Renal pelvis (tissue), 4 donors: ENCODE results near the gene DNASE1. TPM values are rescaled to one million over a fixed set of nuclear protein-coding genes. Genes with fewer than 3 reads are reported as not detected.
"Not testable (repeated sequence)": the region's sequence is repeated elsewhere in the genome, so short reads cannot be mapped to it uniquely, and the experiment has no call there.

Experiments used
- DNase-seq: peaks from one replicate; pipeline ENCODE4 v3.0.0-alpha.2; 2013
- polyA plus RNA-seq, 3 donors: library from polyadenylated mRNA; unstranded; fragments of 120-200 nt; gene quantifications; one replicate each; pipeline ENCODE4 v1.2.1, GENCODE V29; 2013; ENCODE audit not compliant: insufficient read length in 3 of 3

The DNASE1 gene
- polyA plus RNA-seq, 3 donors, result 30.0 to 42.2 (median 40.1) TPM

DNA sequence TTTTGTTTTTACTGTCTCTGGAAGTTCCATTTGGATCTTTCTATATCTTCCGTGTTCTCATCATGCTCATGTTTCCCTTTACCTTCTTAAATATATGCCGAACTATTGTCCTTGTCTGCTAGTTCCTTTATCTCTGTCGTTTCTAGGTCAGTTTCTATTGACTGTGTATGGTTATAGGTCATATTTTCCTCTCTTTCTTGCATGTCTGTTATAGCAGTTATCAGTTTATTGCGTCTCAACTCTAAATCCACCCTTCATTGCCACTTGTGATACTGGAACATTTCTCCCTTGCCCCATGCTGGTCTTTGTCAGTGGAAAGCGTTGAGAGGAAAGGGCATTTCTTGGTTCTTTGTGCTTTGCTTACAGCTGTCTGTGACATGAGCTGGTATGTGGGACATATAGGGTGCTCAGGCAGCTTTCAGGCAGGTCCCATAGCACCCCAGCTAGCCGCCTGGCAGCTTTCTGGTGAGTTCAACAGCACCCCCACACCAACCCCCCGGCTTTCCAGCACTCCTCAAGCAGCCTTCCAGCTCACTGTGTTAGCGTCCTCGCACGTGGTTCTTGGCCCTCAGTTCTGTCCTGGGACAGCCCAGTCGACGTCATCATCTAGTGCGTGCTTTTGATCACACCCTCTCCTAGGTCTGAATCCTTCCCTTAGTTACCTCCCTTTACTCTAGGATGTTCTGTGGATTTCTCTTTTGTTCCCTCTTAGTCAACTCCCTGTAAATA is 15.4 kb upstream of the DNASE1 start:
- DNase-seq, result no peak

DNA sequence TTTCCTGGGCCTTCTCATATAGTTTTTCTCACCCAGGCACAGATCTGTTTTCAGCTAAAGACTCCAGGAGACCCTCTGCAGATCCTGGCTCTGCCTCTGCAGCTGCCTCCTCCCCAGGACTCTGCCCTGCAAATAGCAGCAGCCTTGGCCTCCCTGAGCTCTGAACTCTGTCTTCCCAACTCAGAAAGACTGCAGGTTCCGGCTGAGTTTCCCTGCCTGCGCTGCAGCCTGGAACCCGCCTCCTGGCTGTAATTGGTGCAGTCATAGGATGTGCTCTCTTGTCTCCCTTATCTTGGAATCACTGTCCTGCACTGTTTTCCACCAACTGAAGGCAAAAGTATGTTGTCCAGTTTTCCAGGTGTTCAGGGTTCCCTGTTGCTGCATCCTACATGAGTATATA is 14.3 kb upstream of the DNASE1 start:
- DNase-seq, result no peak

DNA sequence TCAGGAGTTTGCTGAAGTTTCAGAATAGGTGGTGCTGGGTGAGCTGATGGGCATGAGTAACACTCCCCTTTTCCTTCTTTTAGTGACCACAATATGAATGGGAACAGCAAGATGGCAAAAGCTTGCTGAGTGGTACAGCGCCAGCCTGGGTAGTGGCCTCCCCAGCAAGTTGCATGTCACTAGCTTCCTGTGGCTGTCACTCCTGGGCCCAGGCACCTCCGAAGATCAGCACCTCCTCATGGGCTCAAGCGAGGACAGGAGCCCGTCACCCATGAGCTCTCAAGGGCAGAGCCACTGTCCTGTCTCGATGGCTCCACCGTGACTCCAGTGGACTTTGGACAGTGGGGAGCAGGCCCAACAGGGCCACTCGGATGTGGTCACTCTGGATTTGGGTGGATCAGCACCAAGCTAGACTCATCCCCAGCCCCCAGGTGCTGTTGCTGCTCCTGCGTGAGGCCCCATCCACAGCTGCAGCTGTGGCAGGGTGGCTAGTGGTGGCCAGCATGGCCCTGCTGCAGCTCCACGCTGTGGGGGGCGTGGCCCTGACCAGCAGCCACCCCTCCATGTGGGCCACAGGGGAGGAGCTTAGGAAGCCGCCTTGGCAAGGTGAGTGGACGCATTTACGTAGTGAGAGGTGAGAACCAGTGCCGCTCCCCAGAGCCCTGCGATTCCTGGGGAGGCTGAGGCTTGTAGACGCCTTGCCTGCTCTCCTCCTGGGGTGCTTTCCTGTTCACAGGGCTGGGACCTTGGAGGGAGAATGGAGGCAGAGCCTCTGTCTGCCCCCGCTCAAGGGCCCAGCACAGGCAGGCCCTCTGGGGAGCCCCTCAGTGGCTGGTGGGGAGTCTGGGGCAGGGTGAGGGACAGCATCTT is 13.6 kb upstream of the DNASE1 start:
- no peak for DNase-seq

DNA sequence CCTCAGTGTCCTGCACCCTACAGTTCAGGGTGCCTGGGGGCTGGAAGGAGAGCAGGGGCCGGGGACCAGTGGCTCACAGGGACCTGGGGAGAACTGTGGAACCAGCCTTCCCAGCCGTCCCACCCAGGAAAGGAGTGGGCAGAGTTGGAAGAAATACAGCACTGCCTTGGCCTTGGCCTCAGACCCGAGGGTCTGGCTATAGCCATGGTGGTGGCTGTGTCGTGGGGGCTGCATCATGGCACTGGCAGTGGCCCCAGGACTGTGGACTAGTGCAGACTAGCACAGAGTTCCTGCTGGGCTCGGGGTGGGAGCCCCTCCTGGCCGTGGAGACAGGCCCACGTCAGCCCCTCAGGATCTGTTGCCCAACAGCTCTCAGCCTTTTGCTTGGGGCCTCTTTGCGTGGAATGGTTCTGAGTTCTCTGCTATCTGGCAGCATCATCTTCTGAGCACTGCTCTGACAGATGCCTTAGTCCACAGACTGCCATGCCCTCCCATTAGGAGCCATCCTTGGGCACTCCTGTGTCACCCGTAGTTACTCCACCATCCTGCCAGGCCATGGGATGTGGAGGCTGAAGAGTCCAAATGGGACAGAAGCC is 12.6 kb upstream of the DNASE1 start:
- no peak for DNase-seq

DNA sequence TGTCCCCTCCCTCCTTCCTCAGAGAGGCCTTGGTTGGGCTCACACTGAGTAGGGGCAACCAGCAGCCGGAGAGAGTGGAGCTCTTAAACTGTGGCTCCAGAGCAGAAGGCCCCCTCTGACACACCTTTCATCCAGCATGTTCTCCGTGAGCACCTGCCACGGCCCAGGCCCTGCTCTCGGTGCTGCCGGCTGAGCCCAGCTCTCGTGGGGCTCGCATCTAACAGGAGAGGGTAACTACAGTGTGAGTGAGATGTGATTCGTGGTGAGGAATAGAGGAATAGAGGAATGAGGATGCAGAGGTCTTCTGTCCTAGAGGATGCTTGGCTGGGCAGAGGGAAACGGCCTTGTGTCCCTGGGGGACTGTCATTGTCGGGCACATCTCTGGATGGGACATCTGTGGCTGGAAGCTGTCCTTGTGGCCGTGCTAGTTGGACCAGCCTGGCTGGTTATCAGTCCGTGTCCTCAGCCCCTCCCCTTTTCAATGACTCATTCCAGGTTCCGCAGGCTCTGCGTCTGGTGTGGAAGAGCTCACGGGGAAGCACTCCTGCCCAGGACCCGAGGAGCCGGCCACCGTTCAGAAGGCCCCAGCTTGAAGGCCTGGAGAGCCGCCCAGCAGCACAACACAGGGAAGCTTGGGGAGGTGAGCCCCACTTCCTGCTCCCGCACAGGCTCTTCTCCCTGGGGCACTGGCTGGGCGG is 11.9 kb upstream of the DNASE1 start:
- DNase-seq, result no peak

DNA sequence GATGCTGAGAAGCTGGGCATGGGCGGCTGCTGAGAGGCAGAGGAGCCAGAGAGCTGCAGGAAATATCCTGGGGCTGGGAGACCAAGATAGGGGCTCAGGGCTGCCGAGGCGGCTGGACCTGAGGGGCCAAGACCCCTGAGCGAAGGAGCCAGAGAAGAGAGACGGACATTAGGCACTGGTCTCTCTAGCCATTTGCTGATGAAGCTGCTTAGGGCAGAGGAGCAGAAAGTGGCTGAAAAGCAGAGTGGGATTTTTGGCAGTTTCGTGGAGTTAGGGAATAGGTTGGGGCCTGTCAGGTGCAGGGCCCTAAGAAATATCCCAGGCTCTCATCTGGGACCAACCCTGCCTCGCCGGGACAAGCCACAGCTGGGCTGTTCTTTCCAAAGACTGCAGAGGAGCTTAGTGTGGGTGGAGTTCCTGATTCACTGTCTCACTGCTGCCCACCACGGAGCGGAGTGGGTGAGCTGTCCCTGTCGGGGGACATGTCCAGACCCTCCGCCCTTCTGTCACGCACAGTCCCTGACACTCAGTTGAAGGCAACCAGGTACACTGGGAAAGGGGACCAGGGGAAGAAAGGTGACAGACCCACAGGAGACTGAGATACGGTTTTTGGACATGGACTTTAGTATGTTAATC is 11.3 kb upstream of the DNASE1 start:
- DNase-seq, result no peak

DNA sequence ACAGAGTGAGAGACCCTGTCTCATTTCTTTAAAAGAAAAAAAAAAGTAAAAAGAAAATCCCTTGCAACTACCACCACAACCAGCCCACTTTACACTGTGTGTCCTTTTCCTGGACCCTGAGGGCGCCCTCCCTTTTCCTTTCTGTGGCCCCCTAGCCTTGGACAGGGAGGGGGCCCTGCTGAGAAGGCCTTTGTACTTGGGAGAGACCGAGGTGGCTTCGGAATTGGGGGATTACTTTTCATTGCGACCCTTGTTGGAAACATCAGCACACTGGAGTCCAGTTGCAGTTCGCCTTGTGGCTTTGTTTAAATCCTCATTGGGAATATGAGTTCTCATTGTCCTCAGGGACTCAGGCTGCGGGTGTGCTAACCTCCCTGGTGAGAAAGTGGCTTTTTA is 9.4 kb upstream of the DNASE1 start:
- DNase-seq, result no peak

DNA sequence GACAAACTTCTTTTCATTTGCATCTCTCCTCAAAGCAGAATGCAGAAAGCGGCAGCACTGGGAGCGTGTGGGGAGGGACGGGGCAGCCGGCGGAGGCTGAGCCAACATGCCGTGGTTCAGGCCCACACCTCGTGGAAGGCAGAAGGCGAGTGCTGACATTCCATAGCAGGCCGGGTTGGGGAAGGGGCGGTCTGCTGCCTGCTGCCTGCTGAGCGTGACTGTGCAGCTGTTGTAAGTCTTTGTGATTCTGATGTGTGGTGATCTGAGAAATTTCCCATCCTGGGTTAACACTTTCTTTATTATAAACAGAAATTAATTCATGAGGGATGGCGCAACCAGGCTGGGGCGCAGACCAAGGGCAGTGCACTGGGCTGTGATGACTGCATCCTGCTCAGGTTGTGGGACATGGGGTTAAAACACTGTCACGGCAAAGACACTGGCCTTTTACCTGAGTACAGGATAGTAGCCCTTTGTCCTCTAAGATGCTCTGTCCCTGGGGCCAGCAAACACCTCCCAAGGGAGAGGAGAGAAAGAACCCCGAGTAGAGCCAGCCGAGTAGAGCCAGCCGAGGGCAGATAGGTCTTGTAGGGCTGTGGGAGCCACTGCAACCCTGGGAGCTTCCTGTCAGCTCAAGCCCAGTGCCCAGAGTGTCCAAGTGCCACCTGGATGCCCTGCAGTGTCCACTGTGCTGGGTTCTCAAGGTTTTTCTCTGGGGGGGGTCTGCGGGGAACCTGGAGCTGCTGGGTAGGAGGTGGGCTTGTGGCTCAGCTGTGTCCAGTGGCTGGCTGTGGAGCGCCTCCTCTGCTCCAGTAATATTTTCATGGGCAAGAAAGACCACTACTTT is 8.8 kb upstream of the DNASE1 start:
- peak; percentile 77 for DNase-seq

DNA sequence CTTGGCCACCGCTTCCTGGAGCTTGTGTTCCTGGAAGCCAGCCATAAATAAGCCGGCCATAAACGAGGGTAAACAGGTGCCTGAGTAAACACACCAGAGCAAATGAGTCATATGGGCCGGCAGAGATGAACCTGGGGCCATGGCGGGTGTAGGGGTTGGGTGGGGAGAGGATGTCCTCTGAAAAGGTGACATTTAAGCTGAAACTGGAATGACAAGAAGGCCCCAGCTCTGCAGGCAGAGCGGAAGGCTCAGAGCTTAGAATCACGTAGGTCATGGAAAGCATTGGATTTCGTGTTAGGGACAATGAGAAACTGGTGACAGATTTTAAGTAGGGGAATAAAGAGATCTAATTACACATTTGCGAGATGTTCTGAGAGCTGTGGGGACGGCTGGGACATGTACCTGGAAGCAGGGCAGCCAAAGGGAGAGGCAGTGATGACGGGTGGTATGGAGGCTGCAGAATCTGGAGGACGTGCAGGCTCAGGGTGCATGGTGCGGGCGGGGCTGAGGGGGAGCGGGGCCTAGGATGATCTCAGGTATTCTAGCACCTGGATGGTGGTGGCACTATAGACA is 8.1 kb upstream of the DNASE1 start:
- no peak for DNase-seq

DNA sequence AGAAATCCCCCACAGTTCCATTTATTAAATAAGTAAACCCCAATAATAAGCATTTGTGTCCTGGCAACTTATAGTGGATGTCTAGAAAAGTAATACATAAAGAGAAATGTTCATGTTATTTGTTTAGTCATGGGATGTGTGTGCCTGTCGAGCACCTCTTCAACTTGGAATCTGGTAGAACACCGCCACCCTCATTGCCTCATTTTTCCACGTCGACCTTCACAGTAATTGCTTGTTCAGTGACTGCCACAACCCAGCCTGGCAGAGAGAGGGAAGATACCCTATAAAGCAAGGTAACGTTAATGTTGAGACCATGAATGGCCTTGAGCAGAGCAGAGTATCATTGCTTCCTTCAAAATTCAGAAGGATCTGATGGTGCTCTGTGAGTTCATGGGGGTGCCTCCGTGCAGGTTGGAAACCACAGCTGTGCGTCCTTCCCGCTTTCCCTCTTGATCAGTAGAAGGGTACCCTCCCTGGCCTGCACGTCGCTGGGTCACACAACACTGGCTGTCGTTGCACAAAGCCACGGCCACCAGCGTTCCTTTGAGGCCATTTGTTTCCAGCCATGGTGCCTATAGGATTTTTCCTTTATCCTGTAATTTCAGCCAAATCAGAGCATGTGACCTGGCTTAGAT is 3.7 kb upstream of the DNASE1 start:
- no peak for DNase-seq

DNA sequence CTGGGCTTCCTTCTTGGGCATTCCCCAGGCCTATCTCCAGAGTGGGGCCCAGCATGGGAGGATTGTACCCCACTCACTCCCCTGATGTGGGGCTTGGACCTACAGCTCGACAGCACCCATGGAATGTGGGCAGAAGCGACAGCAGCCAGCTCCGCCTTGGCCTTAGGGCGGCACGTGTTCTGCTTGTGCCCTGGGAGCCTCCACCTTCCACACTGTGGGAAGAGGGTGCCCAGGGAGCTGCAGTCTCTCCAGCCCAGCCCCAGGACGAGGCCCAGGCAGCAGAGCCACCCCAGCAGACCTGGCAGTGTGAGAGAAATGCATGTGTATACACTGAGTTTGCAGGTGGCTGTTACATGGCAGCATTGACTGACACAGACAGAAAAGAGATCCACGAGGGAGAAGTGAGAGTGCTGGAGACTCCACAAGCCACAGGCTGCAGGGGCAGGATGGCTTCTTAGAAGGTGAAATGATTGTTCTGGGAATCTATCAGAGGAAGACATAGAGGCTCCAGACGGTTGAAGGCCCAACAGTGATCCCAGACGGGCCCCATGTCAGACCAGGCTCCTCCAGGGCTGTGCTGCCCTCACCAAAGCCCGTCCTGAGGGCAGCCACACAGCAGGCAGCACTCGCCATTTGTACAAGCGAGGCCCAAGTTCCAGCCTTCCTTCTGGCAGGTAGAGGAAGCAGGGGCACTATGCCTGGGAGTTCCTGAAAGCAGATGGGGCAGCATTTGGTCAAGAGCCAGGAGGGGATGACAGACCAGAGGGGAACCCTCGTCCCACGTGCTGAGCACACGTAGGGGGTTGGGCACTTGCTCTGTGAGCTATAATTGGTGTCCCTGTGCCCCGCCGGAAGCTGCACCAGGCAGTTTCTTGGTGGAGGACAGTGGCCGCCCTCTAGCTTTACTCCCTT is 2.8 kb upstream of the DNASE1 start:
- DNase-seq, result no peak

DNA sequence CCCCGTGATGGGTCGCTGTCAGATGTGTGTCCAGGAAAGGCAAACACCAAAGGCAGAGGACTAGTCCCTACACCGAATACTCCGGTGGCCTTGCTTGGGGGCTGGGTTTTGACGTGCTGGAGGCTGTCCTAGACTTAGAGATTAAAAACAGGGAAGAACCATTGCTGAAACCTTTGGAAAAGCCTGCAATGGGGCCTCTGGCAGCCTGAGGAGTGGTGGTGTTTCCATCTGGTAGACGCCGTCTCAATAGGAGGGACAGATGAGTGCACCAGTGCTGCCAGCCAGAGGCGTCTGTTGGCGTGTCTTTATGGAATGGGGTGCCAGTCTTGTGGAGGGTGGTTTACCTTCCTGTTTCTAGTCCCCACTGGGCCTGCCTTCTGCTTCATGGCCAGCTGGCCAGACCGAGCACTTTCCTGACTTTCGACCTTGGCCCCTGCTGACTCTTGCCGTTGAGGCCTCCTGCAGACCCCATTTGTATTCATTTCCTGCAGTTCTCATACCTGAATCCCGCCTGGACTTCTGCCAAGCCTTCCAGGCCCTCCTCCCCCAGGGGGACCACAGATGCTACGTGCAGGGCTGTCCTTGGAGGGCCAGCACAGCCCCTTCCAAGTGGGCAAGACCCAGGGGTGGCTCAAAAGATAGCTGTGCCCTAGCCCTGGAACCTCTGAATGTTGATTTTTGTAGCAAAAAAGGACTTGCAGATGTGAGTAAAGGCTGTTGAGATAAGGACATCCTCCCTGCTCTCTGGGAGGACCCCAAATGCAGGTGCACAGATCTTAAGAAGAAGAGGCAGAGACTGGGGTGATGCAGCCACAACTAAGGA is 1.9 kb upstream of the DNASE1 start:
- no peak for DNase-seq

DNA sequence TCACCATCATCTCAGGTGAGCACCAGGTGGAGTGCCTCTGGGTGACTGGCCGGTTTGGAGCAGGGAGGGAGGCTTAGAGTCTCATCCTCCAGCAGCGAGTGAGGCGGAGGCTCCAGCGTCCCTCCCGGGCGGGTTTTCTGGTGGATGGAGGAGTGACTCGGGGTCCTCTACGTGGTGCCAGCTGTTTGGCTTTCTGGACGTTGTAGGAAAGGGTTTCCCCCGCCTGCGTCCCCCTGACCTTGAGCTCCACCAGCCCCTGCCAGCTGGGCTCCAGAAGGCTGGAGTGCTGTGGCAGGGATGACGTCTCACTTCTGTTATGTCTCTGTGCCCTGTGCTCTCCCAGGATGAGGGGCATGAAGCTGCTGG is 522 bp downstream of the DNASE1 start:
- no peak for DNase-seq

DNA sequence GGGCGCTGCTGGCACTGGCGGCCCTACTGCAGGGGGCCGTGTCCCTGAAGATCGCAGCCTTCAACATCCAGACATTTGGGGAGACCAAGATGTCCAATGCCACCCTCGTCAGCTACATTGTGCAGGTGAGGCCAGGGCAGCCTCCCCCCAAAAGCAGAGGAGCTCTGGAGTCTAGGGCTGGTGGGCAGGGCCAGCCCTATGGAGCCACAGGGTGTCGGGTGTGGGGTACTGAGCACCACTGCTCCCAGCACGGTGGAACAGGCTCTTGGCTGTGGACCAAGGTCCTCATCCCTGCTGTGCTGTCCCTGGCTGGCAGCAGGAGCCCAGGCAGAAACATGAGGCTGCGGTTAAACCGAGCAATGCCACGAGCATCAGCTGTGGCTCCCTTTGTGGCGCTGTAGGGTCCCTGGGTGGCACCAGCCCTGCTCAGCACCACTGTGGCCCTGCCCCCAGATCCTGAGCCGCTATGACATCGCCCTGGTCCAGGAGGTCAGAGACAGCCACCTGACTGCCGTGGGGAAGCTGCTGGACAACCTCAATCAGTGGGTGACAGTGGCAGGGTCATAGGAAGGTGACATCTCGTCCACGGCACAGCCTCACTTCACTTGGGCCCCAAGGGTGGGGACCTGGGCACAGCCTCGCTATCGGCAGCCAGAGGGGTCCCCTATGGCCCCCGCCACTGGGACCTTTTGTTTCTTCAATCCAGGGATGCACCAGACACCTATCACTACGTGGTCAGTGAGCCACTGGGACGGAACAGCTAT is 1.1 kb downstream of the DNASE1 start:
- DNase-seq, result no peak

DNA sequence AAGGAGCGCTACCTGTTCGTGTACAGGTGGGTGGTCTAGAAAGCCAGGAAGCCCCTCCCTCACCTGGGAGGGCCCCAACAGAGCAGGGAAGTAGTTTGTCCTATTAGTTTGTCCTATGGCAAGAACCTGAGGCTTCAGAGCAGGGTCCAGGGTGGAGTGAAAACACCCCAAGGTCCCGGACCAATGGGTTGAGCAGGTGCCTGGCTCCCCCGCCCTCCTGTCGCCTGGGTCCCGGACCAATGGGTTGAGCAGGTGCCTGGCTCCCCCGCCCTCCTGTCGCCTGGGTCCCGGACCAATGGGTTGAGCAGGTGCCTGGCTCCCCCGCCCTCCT is 1.6 kb downstream of the DNASE1 start:
- DNase-seq, result not testable (repeated sequence)

DNA sequence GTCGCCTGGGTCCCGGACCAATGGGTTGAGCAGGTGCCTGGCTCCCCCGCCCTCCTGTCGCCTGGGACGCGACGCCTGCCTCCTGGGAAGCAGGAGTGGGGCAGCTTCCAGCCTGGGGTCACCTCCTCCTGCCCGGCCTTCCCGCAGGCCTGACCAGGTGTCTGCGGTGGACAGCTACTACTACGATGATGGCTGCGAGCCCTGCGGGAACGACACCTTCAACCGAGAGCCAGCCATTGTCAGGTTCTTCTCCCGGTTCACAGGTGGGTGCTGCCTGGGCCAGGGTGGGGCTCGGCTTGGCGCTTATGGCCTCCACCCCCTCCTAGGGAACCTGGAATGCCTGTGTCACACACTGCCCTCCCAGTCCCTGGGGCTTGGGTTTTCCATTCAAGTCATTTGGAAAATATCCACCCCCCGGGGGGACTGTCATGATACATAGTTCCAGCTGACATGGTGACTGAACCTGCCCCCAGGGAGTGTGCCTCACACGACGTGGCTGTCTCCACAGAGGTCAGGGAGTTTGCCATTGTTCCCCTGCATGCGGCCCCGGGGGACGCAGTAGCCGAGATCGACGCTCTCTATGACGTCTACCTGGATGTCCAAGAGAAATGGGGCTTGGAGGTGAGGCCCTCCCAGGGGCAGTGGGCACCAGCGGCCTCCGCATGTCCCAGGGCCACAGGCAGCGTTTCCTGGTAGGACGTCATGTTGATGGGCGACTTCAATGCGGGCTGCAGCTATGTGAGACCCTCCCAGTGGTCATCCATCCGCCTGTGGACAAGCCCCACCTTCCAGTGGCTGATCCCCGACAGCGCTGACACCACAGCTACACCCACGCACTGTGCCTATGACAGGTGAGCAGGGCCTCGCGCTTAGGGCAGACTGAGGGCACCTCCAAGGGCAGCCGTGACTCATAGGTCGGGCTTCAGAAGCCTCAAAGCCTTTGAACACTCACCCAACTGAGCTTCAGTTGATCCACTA is 2.3 kb downstream of the DNASE1 start:
- no peak for DNase-seq
